Ramos (cell line): Measurements from ENCODE around the gene ATP5F1E.

Experiments
- in situ Hi-C: fragments of 300-500 bp; cut with MboI; formaldehyde crosslinking; loops from one replicate; pipeline ENCODE4 v1.14.3; 2022; ENCODE audit warnings: low sequenced_read_pairs; ENCODE audit not compliant: unreplicated experiment

The ATP5F1E gene

GRCh38 chr20:58978351-58979190, 53.6 kb downstream of the ATP5F1E start:
- in situ Hi-C loops: no loop called here

- in situ Hi-C loops: no loop called here
These were observed 55.9 kb downstream of the ATP5F1E start for GRCh38 chr20:58976061-58976730.
